NCI-H1092 treated with DMSO at 0.1 percent for 48 hours (cell line): ENCODE data around the gene SSH2.
"Not testable (repeated sequence)": the region's sequence is repeated elsewhere in the genome, so short reads cannot be mapped to it uniquely, and the experiment has no call there.

ENCODE experiments used
- DNase-seq: peaks from one replicate; lab custom pipeline; 2025; lab: John Stamatoyannopoulos, UW

Gene SSH2

GRCh38 chr17:29659155-29659554, 270.9 kb downstream of the SSH2 start:
- no peak for DNase-seq

- DNase-seq = no peak
Observed at GRCh38 chr17:29655323-29655722, 274.7 kb downstream of the SSH2 start.

GRCh38 chr17:29653995-29654714, 275.9 kb downstream of the SSH2 start:
- no peak for DNase-seq

GRCh38 chr17:29652976-29653375, 277.1 kb downstream of the SSH2 start:
- DNase-seq = no peak

GRCh38 chr17:29651913-29652312, 278.1 kb downstream of the SSH2 start:
- not testable (repeated sequence) for DNase-seq

GRCh38 chr17:29650396-29650795, 279.6 kb downstream of the SSH2 start:
- no peak for DNase-seq

GRCh38 chr17:29649359-29649758, 280.7 kb downstream of the SSH2 start:
- DNase-seq = no peak

GRCh38 chr17:29648005-29648404, 282.0 kb downstream of the SSH2 start:
- no peak for DNase-seq

GRCh38 chr17:29645515-29646051, 284.4 kb downstream of the SSH2 start:
- DNase-seq = no peak

GRCh38 chr17:29643817-29644160, 286.2 kb downstream of the SSH2 start:
- DNase-seq = no peak

GRCh38 chr17:29642171-29642611, 287.8 kb downstream of the SSH2 start:
- peak; percentile 51 for DNase-seq

GRCh38 chr17:29640981-29641642, 288.9 kb downstream of the SSH2 start:
- no peak for DNase-seq

GRCh38 chr17:29640413-29640812, 289.6 kb downstream of the SSH2 start:
- no peak for DNase-seq

- no peak for DNase-seq
Observed at GRCh38 chr17:29633886-29634285, 296.1 kb downstream of the SSH2 start.

GRCh38 chr17:29630630-29631193, 299.3 kb downstream of the SSH2 start:
- no peak for DNase-seq

GRCh38 chr17:29629839-29630238, 300.2 kb downstream of the SSH2 start:
- DNase-seq = no peak

GRCh38 chr17:29628644-29629043, 301.4 kb downstream of the SSH2 start:
- DNase-seq = no peak

- no peak for DNase-seq
Observed at GRCh38 chr17:29627951-29628350, 302.1 kb downstream of the SSH2 start.

GRCh38 chr17:29625037-29625750, 304.8 kb downstream of the SSH2 start:
- no peak for DNase-seq

GRCh38 chr17:29624586-29624985, 305.4 kb downstream of the SSH2 start:
- DNase-seq = no peak

GRCh38 chr17:29623283-29623647, 306.8 kb downstream of the SSH2 start:
- DNase-seq = no peak
